Osteocyte (in vitro differentiated cells): ENCODE measurements around the gene EIF4G3. TPM values are rescaled to one million over a fixed set of nuclear protein-coding genes. Genes with fewer than 3 reads are reported as not detected.
"Not testable (repeated sequence)": the region's sequence is repeated elsewhere in the genome, so short reads cannot be mapped to it uniquely, and the experiment has no call there.

Experiments used
- DNase-seq: peaks from one replicate; pipeline ENCODE4 v3.0.0; 2021; ENCODE audit warnings: mixed read lengths; ENCODE audit not compliant: unreplicated experiment; ENCODE audit errors: extremely low spot score
- H3K27ac Mint-ChIP-seq: one replicate; pipeline ENCODE4 v1.8.0; 2021; ENCODE audit warnings: mild to moderate bottlenecking, mixed read lengths; ENCODE audit not compliant: unreplicated experiment
- H3K27me3 Mint-ChIP-seq: one replicate; pipeline ENCODE4 v1.8.0; 2021; ENCODE audit warnings: mixed read lengths; ENCODE audit not compliant: unreplicated experiment
- H3K36me3 Mint-ChIP-seq: one replicate; pipeline ENCODE4 v1.8.0; 2021; ENCODE audit warnings: mixed read lengths; ENCODE audit not compliant: unreplicated experiment
- H3K4me1 Mint-ChIP-seq: one replicate; pipeline ENCODE4 v1.8.0; 2021; ENCODE audit warnings: mixed read lengths; ENCODE audit not compliant: unreplicated experiment
- H3K4me3 Mint-ChIP-seq: one replicate; pipeline ENCODE4 v1.8.0; 2021; ENCODE audit warnings: mild to moderate bottlenecking, moderate library complexity, mixed read lengths; ENCODE audit not compliant: unreplicated experiment
- H3K9me3 Mint-ChIP-seq: one replicate; pipeline ENCODE4 v1.8.0; 2021; ENCODE audit warnings: mixed read lengths; ENCODE audit not compliant: unreplicated experiment
- CTCF ChIP-seq: fragments of 200-600 bp; sonication (generic); IDR thresholded peaks from 2 replicates; pipeline ENCODE4 v1.5.0; 2021; ENCODE audit warnings: antibody characterized with exemption, mild to moderate bottlenecking, moderate library complexity
- total RNA-seq: library from RNA; stranded (reverse); gene quantifications from 2 replicates; pipeline ENCODE4 v1.2.1, GENCODE V29; 2021

EIF4G3 gene
- total RNA-seq, 1 donor from 2014 or later: 81.9 TPM

- DNase-seq: no peak
- H3K36me3 Mint-ChIP-seq: peaks cover 18% of the 10 kb centered on the region
- no peak for TF ChIP-seq CTCF
- H3K27me3 Mint-ChIP-seq: no peaks in the 10 kb centered on the region
- peaks cover 37% of the 10 kb centered on the region for H3K4me1 Mint-ChIP-seq
- H3K9me3 Mint-ChIP-seq: no peaks in the 10 kb centered on the region
- no peak overlapping the region for H3K4me3 Mint-ChIP-seq
- H3K27ac Mint-ChIP-seq: no peak overlapping the region
These were observed 309.6 kb downstream of the EIF4G3 start for GRCh38 chr1:20867062-20867461.

GRCh38 chr1:20865001-20865400, 311.7 kb downstream of the EIF4G3 start:
- Mint-ChIP-seq H3K4me3 (no peak overlapping the region), H3K9me3 (no peaks in the 10 kb centered on the region), H3K27me3 (no peaks in the 10 kb centered on the region), H3K27ac (no peak overlapping the region), H3K4me1 (peaks cover 30% of the 10 kb centered on the region), H3K36me3 (peaks cover 35% of the 10 kb centered on the region)
- TF ChIP-seq CTCF: no peak
- no peak for DNase-seq

- no peak for TF ChIP-seq CTCF
- Mint-ChIP-seq H3K4me1 (no peaks in the 10 kb centered on the region), H3K9me3 (no peaks in the 10 kb centered on the region), H3K27me3 (no peaks in the 10 kb centered on the region), H3K36me3 (peaks cover 55% of the 10 kb centered on the region), H3K27ac (no peak overlapping the region), H3K4me3 (no peak overlapping the region)
- no peak for DNase-seq
These were observed 322.2 kb downstream of the EIF4G3 start for GRCh38 chr1:20854529-20854928.

- H3K4me1 Mint-ChIP-seq, DNase-seq, H3K4me3 Mint-ChIP-seq, H3K9me3 Mint-ChIP-seq, H3K27me3 Mint-ChIP-seq, H3K27ac Mint-ChIP-seq: not testable (repeated sequence)
- peaks cover 51% of the 10 kb centered on the region for H3K36me3 Mint-ChIP-seq
These were observed 324.9 kb downstream of the EIF4G3 start for GRCh38 chr1:20851791-20852190.

GRCh38 chr1:20850021-20850420, 326.7 kb downstream of the EIF4G3 start:
- Mint-ChIP-seq H3K4me1 (peaks cover 11% of the 10 kb centered on the region), H3K27me3 (no peaks in the 10 kb centered on the region), H3K27ac (no peak overlapping the region), H3K4me3 (no peak overlapping the region), H3K9me3 (no peaks in the 10 kb centered on the region), H3K36me3 (peaks cover 56% of the 10 kb centered on the region)
- no peak for TF ChIP-seq CTCF
- DNase-seq: no peak

GRCh38 chr1:20849100-20849499, 327.6 kb downstream of the EIF4G3 start:
- peaks cover 11% of the 10 kb centered on the region for H3K4me1 Mint-ChIP-seq
- no peaks in the 10 kb centered on the region for H3K27me3 Mint-ChIP-seq
- no peaks in the 10 kb centered on the region for H3K9me3 Mint-ChIP-seq
- H3K27ac Mint-ChIP-seq: no peak overlapping the region
- no peak overlapping the region for H3K4me3 Mint-ChIP-seq
- no peak for TF ChIP-seq CTCF
- H3K36me3 Mint-ChIP-seq: peaks cover 61% of the 10 kb centered on the region
- no peak for DNase-seq
